ENCODE measurements around the gene RNU6-9. TPM values are rescaled to one million over a fixed set of nuclear protein-coding genes. Genes with fewer than 3 reads are reported as not detected.

RNU6-9 gene
- total and polyA plus RNA-seq, 2 of the 13 experiments (the other 11 are each of a cell fraction or from before 2014, with no cell fraction given) = under 0.01 TPM; not detected in 1

GRCh38 chr19:925526-926322 lies 32.4 kb downstream of the RNU6-9 start, which contains the start of gene ARID3A (continued):
- TF ChIP-seq HMGXB4 (CRISPR knock-in tag; IDR thresholded peaks at IDR 0.05; ENCODE audit: borderline replicate concordance in 1 of 2, low read depth in 1 of 2) = peak in 1 of 2 experiments; percentile 54; a peak in 3 of 4 replicates
- no peak for TF ChIP-seq DDIT3 (CRISPR knock-in tag; IDR thresholded peaks at IDR 0.05)
- no peak for TF ChIP-seq SMYD3 (CRISPR knock-in tag; IDR thresholded peaks at IDR 0.05)
- TF ChIP-seq JARID2 (CRISPR knock-in tag; IDR thresholded peaks at IDR 0.05; ENCODE audit: insufficient replicate concordance) = no peak
- no peak for TF ChIP-seq PCBP2 (optimal IDR thresholded peaks at IDR 0.05; ENCODE audit: low read depth, low read length, poor library complexity, severe bottlenecking)
- no peak for TF ChIP-seq SOX6 (IDR thresholded peaks at IDR 0.05)
- TF ChIP-seq SOX6 (CRISPR knock-in tag; IDR thresholded peaks at IDR 0.05) = 0 out of 2 replicates have a peak, but pooled peaks have one; percentile 3
- no peak for TF ChIP-seq ZNF225 (CRISPR knock-in tag; IDR thresholded peaks at IDR 0.05)
- no peak for TF ChIP-seq KDM3A (CRISPR knock-in tag; IDR thresholded peaks at IDR 0.05; ENCODE audit: low read depth)
- no peak; the same call in 1 of the 2 replicates for TF ChIP-seq ZSCAN9 (CRISPR knock-in tag; IDR thresholded peaks at IDR 0.05; ENCODE audit: borderline replicate concordance)
- no peak for TF ChIP-seq GMEB2 (CRISPR knock-in tag; IDR thresholded peaks at IDR 0.05; ENCODE audit: low read depth)
- TF ChIP-seq ZSCAN29 (CRISPR knock-in tag; conservative IDR thresholded peaks at IDR 0.05) = 0 out of 2 replicates have a peak, but pooled peaks have one; percentile 44
- TF ChIP-seq ZNF343 (CRISPR knock-in tag; IDR thresholded peaks at IDR 0.05) = no peak
- TF ChIP-seq ATF4 (CRISPR knock-in tag; IDR thresholded peaks at IDR 0.05) = 0 out of 4 replicates have a peak, but pooled peaks of 1 of the 2 experiments have one; percentile 17
- TF ChIP-seq ZMYM3 (CRISPR knock-in tag; IDR thresholded peaks at IDR 0.05) = no peak
- no peak for TF ChIP-seq SMARCC2 (IDR thresholded peaks at IDR 0.05)
- no peak for TF ChIP-seq ZBTB26 (CRISPR knock-in tag; IDR thresholded peaks at IDR 0.05; ENCODE audit: borderline replicate concordance)
- no peak for TF ChIP-seq ZNF572 (CRISPR knock-in tag; IDR thresholded peaks at IDR 0.05)
- TF ChIP-seq PAWR (CRISPR knock-in tag; IDR thresholded peaks at IDR 0.05; ENCODE audit: borderline replicate concordance) = peak; percentile 38; the same call in 1 of the 2 replicates
- TF ChIP-seq NFIB (CRISPR knock-in tag; IDR thresholded peaks at IDR 0.05; ENCODE audit: borderline replicate concordance) = no peak
- TF ChIP-seq ATM (IDR thresholded peaks at IDR 0.05; ENCODE audit: borderline replicate concordance) = no peak
- no peak for TF ChIP-seq ZIK1 (CRISPR knock-in tag; IDR thresholded peaks at IDR 0.05; ENCODE audit: borderline replicate concordance, low read depth)
- no peak for TF ChIP-seq PRPF4 (IDR thresholded peaks at IDR 0.05; ENCODE audit: low read depth, low read length, poor library complexity, severe bottlenecking)

Measured in HepG2 (cell line).